GM12873 (cell line): ENCODE results near the gene OR6C4.

Experiments used
- TF ChIP-seq, protein P1 (sequence below): IDR thresholded peaks from 2 replicates; pipeline ENCODE4 v1.5.1; 2012; ENCODE audit warnings: low read depth, mild to moderate bottlenecking, moderate library complexity, low read length, control low read depth; ENCODE audit not compliant: insufficient read depth; ENCODE audit errors: missing control alignments

OR6C4 gene

DNA sequence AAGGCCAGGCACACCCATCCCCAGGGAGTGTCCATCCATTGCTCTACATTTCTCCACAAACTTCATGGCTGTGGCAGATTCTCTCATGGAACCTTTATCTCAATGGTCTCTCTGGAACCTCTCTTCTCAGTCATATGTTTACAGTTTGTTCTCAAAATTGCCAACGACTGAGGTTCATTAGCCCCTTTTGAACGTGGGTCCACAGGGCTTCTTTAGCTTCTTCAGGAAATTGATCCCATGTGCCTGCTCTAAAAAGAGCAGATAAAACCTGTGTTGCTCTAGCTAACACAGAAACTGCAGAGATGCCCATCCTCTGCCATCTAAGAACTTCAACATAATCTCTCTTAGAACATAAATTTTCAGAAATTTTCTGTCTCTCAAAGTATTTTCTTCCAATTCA is at the start of gene OR6C4:
Gene OR6C4 (plus strand): TSS at position 301 of the 400 bp plus-strand sequence. CDS start 1,625 bp downstream, outside the sequence.
- TF ChIP-seq, protein P1, sequence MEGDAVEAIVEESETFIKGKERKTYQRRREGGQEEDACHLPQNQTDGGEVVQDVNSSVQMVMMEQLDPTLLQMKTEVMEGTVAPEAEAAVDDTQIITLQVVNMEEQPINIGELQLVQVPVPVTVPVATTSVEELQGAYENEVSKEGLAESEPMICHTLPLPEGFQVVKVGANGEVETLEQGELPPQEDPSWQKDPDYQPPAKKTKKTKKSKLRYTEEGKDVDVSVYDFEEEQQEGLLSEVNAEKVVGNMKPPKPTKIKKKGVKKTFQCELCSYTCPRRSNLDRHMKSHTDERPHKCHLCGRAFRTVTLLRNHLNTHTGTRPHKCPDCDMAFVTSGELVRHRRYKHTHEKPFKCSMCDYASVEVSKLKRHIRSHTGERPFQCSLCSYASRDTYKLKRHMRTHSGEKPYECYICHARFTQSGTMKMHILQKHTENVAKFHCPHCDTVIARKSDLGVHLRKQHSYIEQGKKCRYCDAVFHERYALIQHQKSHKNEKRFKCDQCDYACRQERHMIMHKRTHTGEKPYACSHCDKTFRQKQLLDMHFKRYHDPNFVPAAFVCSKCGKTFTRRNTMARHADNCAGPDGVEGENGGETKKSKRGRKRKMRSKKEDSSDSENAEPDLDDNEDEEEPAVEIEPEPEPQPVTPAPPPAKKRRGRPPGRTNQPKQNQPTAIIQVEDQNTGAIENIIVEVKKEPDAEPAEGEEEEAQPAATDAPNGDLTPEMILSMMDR: no peak

DNA sequence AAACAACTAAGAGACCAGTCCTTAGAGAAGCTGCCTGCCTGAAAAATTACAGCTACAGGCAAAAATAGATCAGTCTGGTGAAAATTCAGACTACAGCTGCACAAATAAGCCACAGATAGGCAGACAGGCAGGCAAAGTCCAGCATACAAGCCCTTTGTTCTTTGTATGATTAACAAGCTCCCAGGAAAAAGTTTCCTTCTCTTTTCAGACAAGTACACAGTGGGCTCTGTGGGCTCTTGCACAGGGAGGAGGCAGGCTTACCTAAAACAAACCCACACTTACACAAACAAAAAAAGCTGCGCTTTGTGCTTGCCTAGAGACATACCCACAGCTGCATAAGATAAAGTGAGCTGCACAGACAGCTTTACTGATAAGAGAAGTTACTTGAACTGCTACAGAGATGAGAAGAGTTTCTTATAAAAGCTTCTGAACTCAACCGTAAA is 49.6 kb upstream of the OR6C4 start:
- TF ChIP-seq, protein P1: no peak

GRCh38 chr12:55501601-55502000 is 47.8 kb upstream of the OR6C4 start:
- TF ChIP-seq, protein P1: no peak

DNA sequence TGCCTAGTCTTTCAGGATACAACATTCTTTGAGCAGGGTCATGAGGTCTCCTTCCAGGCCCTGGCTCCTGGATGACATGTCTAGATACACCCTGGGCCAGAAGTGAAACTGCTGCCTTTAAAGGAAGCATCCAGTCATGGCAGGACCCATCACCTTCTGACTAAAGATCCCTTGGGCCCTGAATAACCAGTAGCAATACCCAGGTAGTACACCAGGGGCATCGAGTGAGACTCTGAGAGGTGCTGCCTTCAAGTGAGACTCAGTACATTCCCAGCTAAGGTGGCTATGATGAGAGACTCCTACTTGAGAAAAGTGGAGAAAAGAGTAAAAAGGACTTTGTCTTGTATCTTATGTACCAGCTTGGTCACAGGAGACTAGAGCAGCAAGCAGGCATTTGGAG is 33.7 kb upstream of the OR6C4 start:
- TF ChIP-seq, protein P1: peak; percentile 40

- TF ChIP-seq, protein P1: no peak
Measured at GRCh38 chr12:55516391-55516790, 33.0 kb upstream of the OR6C4 start.

- TF ChIP-seq, protein P1: no peak
Measured at GRCh38 chr12:55548756-55549155, 646 bp upstream of the OR6C4 start.

GRCh38 chr12:55554296-55554695 is 4.9 kb downstream of the OR6C4 start:
- TF ChIP-seq, protein P1: no peak
